Activated naive CD8-positive, alpha-beta T cell treated with anti-CD3 and anti-CD28 coated beads, Interleukin-2, amount 10 ng/mL, durations not matched to agents 7 days and 5 days (primary cell): Measurements from ENCODE around the gene RAB11FIP4. TPM values are rescaled to one million over a fixed set of nuclear protein-coding genes. Genes with fewer than 3 reads are reported as not detected.

Experiments used
- ATAC-seq: fragments of 150-1000 bp; cut with Tn5 transposase; one replicate; pipeline ENCODE4 v1.10.0; 2021; ENCODE audit warnings: low read depth, moderate library complexity
- POLR2A ChIA-PET: fragments of 350-600 bp; sonication (Branson Sonifier 250); formaldehyde crosslinking; loops from one replicate; lab custom pipeline; 2021; ENCODE audit warnings: antibody characterized with exemption; lab: Charles Lee
- DNase-seq: peaks from one replicate; pipeline ENCODE4 v3.0.0; 2021
- H3K27ac Mint-ChIP-seq: one replicate; pipeline ENCODE4 v1.8.0; 2022; ENCODE audit warnings: mild to moderate bottlenecking, mixed read lengths
- H3K27me3 Mint-ChIP-seq: one replicate; pipeline ENCODE4 v1.8.0; 2022; ENCODE audit warnings: mild to moderate bottlenecking, moderate library complexity, mixed read lengths
- H3K36me3 Mint-ChIP-seq: one replicate; pipeline ENCODE4 v1.8.0; 2021; ENCODE audit warnings: mild to moderate bottlenecking, mixed read lengths
- H3K4me1 Mint-ChIP-seq: one replicate; pipeline ENCODE4 v1.8.0; 2021; ENCODE audit warnings: mixed read lengths
- H3K4me3 Mint-ChIP-seq: one replicate; pipeline ENCODE4 v1.8.0; 2022; ENCODE audit warnings: mild to moderate bottlenecking, moderate library complexity, mixed read lengths
- H3K9me3 Mint-ChIP-seq: one replicate; pipeline ENCODE4 v1.8.0; 2021; ENCODE audit warnings: mixed read lengths
- total RNA-seq, 2 experiments: library from RNA; stranded (reverse); gene quantifications; one replicate each; pipeline ENCODE4 v1.2.3, GENCODE V29; 2021

Gene RAB11FIP4
- total RNA-seq, 2 experiments from 2014 or later, result 38.5 to 42.0 TPM

- no peak overlapping the region for H3K4me3 Mint-ChIP-seq
- ATAC-seq, result no peak
- POLR2A ChIA-PET, result interaction anchor here (2.0 kb wide), 1 partner anchor 46 kb away, joined by 7 read pairs; no protein-coding TSS in a partner anchor
- DNase-seq, result no peak
- H3K27ac Mint-ChIP-seq, result no peak overlapping the region
- H3K4me1 Mint-ChIP-seq, result peaks cover 6% of the 10 kb centered on the region
- no peaks in the 10 kb centered on the region for H3K27me3 Mint-ChIP-seq
- H3K36me3 Mint-ChIP-seq, result peaks cover 5% of the 10 kb centered on the region
- no peaks in the 10 kb centered on the region for H3K9me3 Mint-ChIP-seq
Measured at GRCh38 chr17:31533546-31534155, 142.2 kb downstream of the RAB11FIP4 start.

- H3K4me1 Mint-ChIP-seq, result peaks cover 6% of the 10 kb centered on the region
- no peaks in the 10 kb centered on the region for H3K27me3 Mint-ChIP-seq
- ATAC-seq (no peak), DNase-seq (no peak)
- peaks cover 7% of the 10 kb centered on the region for H3K36me3 Mint-ChIP-seq
- POLR2A ChIA-PET, result interaction anchor here (1.2 to 2.0 kb wide), 3 partner anchors 15 to 46 kb away, joined by 3 to 8 read pairs (median 7); no protein-coding TSS in a partner anchor
- H3K9me3 Mint-ChIP-seq, result no peaks in the 10 kb centered on the region
- no peak overlapping the region for H3K27ac Mint-ChIP-seq
- H3K4me3 Mint-ChIP-seq, result no peak overlapping the region
Measured at GRCh38 chr17:31534223-31534888, 142.9 kb downstream of the RAB11FIP4 start.

- H3K27ac Mint-ChIP-seq, result peak overlapping the region; percentile 51
- ATAC-seq (peak; percentile 76), DNase-seq (no peak)
- H3K9me3 Mint-ChIP-seq, result no peaks in the 10 kb centered on the region
- H3K27me3 Mint-ChIP-seq, result no peaks in the 10 kb centered on the region
- H3K4me1 Mint-ChIP-seq, result peaks cover 6% of the 10 kb centered on the region
- H3K4me3 Mint-ChIP-seq, result no peak overlapping the region
- peaks cover 7% of the 10 kb centered on the region for H3K36me3 Mint-ChIP-seq
- POLR2A ChIA-PET, result interaction anchor here (0.5 to 2.0 kb wide), 7 partner anchors 14 to 306 kb away, joined by 3 to 8 read pairs (median 3); no protein-coding TSS in a partner anchor
Measured at GRCh38 chr17:31535581-31535981, 144.1 kb downstream of the RAB11FIP4 start.

- no peak for ATAC-seq
- DNase-seq, result no peak
- Mint-ChIP-seq H3K36me3 (peaks cover 6% of the 10 kb centered on the region), H3K4me3 (no peak overlapping the region), H3K9me3 (no peaks in the 10 kb centered on the region), H3K4me1 (peaks cover 6% of the 10 kb centered on the region), H3K27ac (no peak overlapping the region), H3K27me3 (no peaks in the 10 kb centered on the region)
- POLR2A ChIA-PET, result interaction anchor here (1.8 kb wide), 1 partner anchor 13 kb away, joined by 8 read pairs; no protein-coding TSS in a partner anchor
Measured at GRCh38 chr17:31536451-31536850, 145.0 kb downstream of the RAB11FIP4 start.

- no peak for ATAC-seq
- H3K4me1 Mint-ChIP-seq, result peaks cover 6% of the 10 kb centered on the region
- H3K27me3 Mint-ChIP-seq, result no peaks in the 10 kb centered on the region
- peaks cover 3% of the 10 kb centered on the region for H3K36me3 Mint-ChIP-seq
- H3K27ac Mint-ChIP-seq, result no peak overlapping the region
- H3K9me3 Mint-ChIP-seq, result no peaks in the 10 kb centered on the region
- no peak for DNase-seq
- H3K4me3 Mint-ChIP-seq, result no peak overlapping the region
- POLR2A ChIA-PET, result no interaction called here
Measured at GRCh38 chr17:31537565-31538011, 146.1 kb downstream of the RAB11FIP4 start.

- peaks cover 6% of the 10 kb centered on the region for H3K4me1 Mint-ChIP-seq
- POLR2A ChIA-PET, result no interaction called here
- DNase-seq (no peak), ATAC-seq (no peak)
- no peaks in the 10 kb centered on the region for H3K9me3 Mint-ChIP-seq
- no peak overlapping the region for H3K4me3 Mint-ChIP-seq
- H3K27me3 Mint-ChIP-seq, result no peaks in the 10 kb centered on the region
- peaks cover 3% of the 10 kb centered on the region for H3K36me3 Mint-ChIP-seq
- no peak overlapping the region for H3K27ac Mint-ChIP-seq
Measured at GRCh38 chr17:31538080-31538762, 146.7 kb downstream of the RAB11FIP4 start.

GRCh38 chr17:31540602-31541307 lies 149.3 kb downstream of the RAB11FIP4 start:
- no peak overlapping the region for H3K4me3 Mint-ChIP-seq
- peaks cover 1% of the 10 kb centered on the region for H3K27me3 Mint-ChIP-seq
- H3K27ac Mint-ChIP-seq, result no peak overlapping the region
- H3K36me3 Mint-ChIP-seq, result peaks cover 1% of the 10 kb centered on the region
- ATAC-seq (no peak), DNase-seq (no peak)
- peaks cover under 1% of the 10 kb centered on the region for H3K4me1 Mint-ChIP-seq
- POLR2A ChIA-PET, result no interaction called here
- no peaks in the 10 kb centered on the region for H3K9me3 Mint-ChIP-seq

- peaks cover 1% of the 10 kb centered on the region for H3K27me3 Mint-ChIP-seq
- H3K36me3 Mint-ChIP-seq, result peaks cover 1% of the 10 kb centered on the region
- no peak overlapping the region for H3K27ac Mint-ChIP-seq
- ATAC-seq (peak; percentile 38), DNase-seq (no peak)
- POLR2A ChIA-PET, result no interaction called here
- H3K4me1 Mint-ChIP-seq, result no peaks in the 10 kb centered on the region
- H3K4me3 Mint-ChIP-seq, result no peak overlapping the region
- no peaks in the 10 kb centered on the region for H3K9me3 Mint-ChIP-seq
Measured at GRCh38 chr17:31541559-31541958, 150.1 kb downstream of the RAB11FIP4 start.

GRCh38 chr17:31544186-31544585 lies 152.7 kb downstream of the RAB11FIP4 start:
- POLR2A ChIA-PET, result no interaction called here
- Mint-ChIP-seq H3K36me3 (peaks cover 2% of the 10 kb centered on the region), H3K9me3 (no peaks in the 10 kb centered on the region), H3K4me3 (no peak overlapping the region), H3K27me3 (peaks cover 1% of the 10 kb centered on the region), H3K27ac (no peak overlapping the region), H3K4me1 (peaks cover 13% of the 10 kb centered on the region)
- DNase-seq, result no peak
- ATAC-seq, result no peak

GRCh38 chr17:31546650-31547049 lies 155.2 kb downstream of the RAB11FIP4 start:
- no peak overlapping the region for H3K4me3 Mint-ChIP-seq
- no peak for DNase-seq
- no peak for ATAC-seq
- POLR2A ChIA-PET, result no interaction called here
- H3K4me1 Mint-ChIP-seq, result peaks cover 18% of the 10 kb centered on the region
- H3K36me3 Mint-ChIP-seq, result peaks cover 2% of the 10 kb centered on the region
- H3K9me3 Mint-ChIP-seq, result no peaks in the 10 kb centered on the region
- no peak overlapping the region for H3K27ac Mint-ChIP-seq
- peaks cover 3% of the 10 kb centered on the region for H3K27me3 Mint-ChIP-seq

- POLR2A ChIA-PET, result interaction anchor here (1.4 to 1.5 kb wide), 2 partner anchors 13 to 61 kb away, joined by 4 to 8 read pairs; no protein-coding TSS in a partner anchor
- Mint-ChIP-seq H3K9me3 (no peaks in the 10 kb centered on the region), H3K4me1 (peaks cover 21% of the 10 kb centered on the region), H3K27ac (peak overlapping the region; percentile 86), H3K36me3 (peaks cover 2% of the 10 kb centered on the region), H3K27me3 (peaks cover 3% of the 10 kb centered on the region), H3K4me3 (peak overlapping the region; percentile 94)
- ATAC-seq (no peak), DNase-seq (no peak)
Measured at GRCh38 chr17:31548709-31549108, 157.2 kb downstream of the RAB11FIP4 start.

- Mint-ChIP-seq H3K9me3 (no peaks in the 10 kb centered on the region), H3K4me3 (peak overlapping the region; percentile 94), H3K4me1 (peaks cover 21% of the 10 kb centered on the region), H3K27me3 (peaks cover 6% of the 10 kb centered on the region), H3K36me3 (peaks cover 2% of the 10 kb centered on the region), H3K27ac (peak overlapping the region; percentile 86)
- ATAC-seq (peak; percentile 13), DNase-seq (no peak)
- POLR2A ChIA-PET, result interaction anchor here (1.0 to 1.5 kb wide), 5 partner anchors 11 to 352 kb away, joined by 3 to 8 read pairs (median 4); partner anchors contain the start of gene UTP6
Measured at GRCh38 chr17:31549121-31549524, 157.6 kb downstream of the RAB11FIP4 start.
